A673 (cell line): ENCODE measurements around the gene DSTN. TPM values are rescaled to one million over a fixed set of nuclear protein-coding genes. Genes with fewer than 3 reads are reported as not detected.

Experiments used
- BruUV-seq: library from RNA; stranded (reverse); fragments of 400-500 nt; replicated peaks from 2 replicates; lab custom pipeline; 2021; lab: Mats Ljungman, UMichigan
- CTCF ChIA-PET: fragments of 300-600 bp; sonication (Branson Sonifier 250); formaldehyde crosslinking; loops from one replicate; lab custom pipeline; 2022; ENCODE audit warnings: antibody characterized with exemption; lab: Charles Lee
- POLR2A ChIA-PET: fragments of 300-600 bp; sonication (Branson Sonifier 250); formaldehyde crosslinking; loops from one replicate; lab custom pipeline; 2022; ENCODE audit warnings: antibody characterized with exemption; ENCODE audit not compliant: low non-redundant PET; lab: Charles Lee
- DNase-seq: peaks from one replicate; pipeline ENCODE4 v3.0.0-alpha.2; 2015; ENCODE audit warnings: low spot score
- H3K27ac ChIP-seq: fragments of 200-600 bp; sonication (generic); 2 replicates; pipeline ENCODE4 v1.5.1; 2016; ENCODE audit warnings: mixed run types, low read depth, mild to moderate bottlenecking, mixed read lengths, antibody characterized with exemption, low read length; ENCODE audit not compliant: poor library complexity, severe bottlenecking
- H3K27me3 ChIP-seq: fragments of 200-600 bp; sonication (generic); replicated peaks from 2 replicates; pipeline ENCODE4 v1.6.1; 2017; ENCODE audit warnings: mixed run types, low read depth, mild to moderate bottlenecking, mixed read lengths, antibody characterized with exemption, low read length; ENCODE audit not compliant: insufficient read depth, poor library complexity
- H3K36me3 ChIP-seq: fragments of 200-600 bp; sonication (generic); 2 replicates; pipeline ENCODE4 v1.6.1; 2016; ENCODE audit warnings: mixed run types, mild to moderate bottlenecking, mixed read lengths, antibody characterized with exemption, low read length; ENCODE audit not compliant: insufficient read depth, poor library complexity, severe bottlenecking
- H3K4me1 ChIP-seq: fragments of 200-600 bp; sonication (generic); 2 replicates; pipeline ENCODE4 v1.6.1; 2017; ENCODE audit warnings: mixed run types, mild to moderate bottlenecking, mixed read lengths, antibody characterized with exemption, low read length; ENCODE audit not compliant: insufficient read depth, poor library complexity, severe bottlenecking
- H3K4me3 ChIP-seq: fragments of 200-600 bp; sonication (generic); 2 replicates; pipeline ENCODE4 v1.5.1; 2016; ENCODE audit warnings: low read depth, mixed run types, mild to moderate bottlenecking, mixed read lengths, low read length; ENCODE audit not compliant: poor library complexity, severe bottlenecking
- H3K9me3 ChIP-seq: fragments of 200-600 bp; sonication (generic); 2 replicates; pipeline ENCODE4 v1.6.1; 2016; ENCODE audit warnings: mixed run types, low read depth, mild to moderate bottlenecking, mixed read lengths, antibody characterized with exemption, low read length; ENCODE audit not compliant: poor library complexity, severe bottlenecking
- CTCF ChIP-seq: fragments of 300-800, 200-600 bp; sonication (generic); conservative IDR thresholded peaks from 2 replicates; pipeline ENCODE4 v1.5.1; 2017; ENCODE audit warnings: low read depth, mild to moderate bottlenecking, antibody characterized with exemption, low read length, moderate library complexity, mixed read lengths
- EZH2 ChIP-seq: fragments of 200-600 bp; sonication (generic); IDR thresholded peaks from 2 replicates; pipeline ENCODE4 v1.6.1; 2017; ENCODE audit warnings: borderline replicate concordance, low read depth, mild to moderate bottlenecking, mixed read lengths, antibody characterized with exemption, low read length; ENCODE audit not compliant: poor library complexity, severe bottlenecking
- intact Hi-C: fragments of 100-400 bp; cut with micrococcal nuclease; formaldehyde crosslinking; loops from one replicate; pipeline ENCODE4 v1.10.0; 2022; ENCODE audit not compliant: unreplicated experiment
- total RNA-seq: library from RNA; stranded (reverse); gene quantifications from 2 replicates; pipeline ENCODE4 v1.2.3, GENCODE V29; 2021

The DSTN gene
- total RNA-seq, 1 experiment from 2014 or later, result 159 TPM

DNA sequence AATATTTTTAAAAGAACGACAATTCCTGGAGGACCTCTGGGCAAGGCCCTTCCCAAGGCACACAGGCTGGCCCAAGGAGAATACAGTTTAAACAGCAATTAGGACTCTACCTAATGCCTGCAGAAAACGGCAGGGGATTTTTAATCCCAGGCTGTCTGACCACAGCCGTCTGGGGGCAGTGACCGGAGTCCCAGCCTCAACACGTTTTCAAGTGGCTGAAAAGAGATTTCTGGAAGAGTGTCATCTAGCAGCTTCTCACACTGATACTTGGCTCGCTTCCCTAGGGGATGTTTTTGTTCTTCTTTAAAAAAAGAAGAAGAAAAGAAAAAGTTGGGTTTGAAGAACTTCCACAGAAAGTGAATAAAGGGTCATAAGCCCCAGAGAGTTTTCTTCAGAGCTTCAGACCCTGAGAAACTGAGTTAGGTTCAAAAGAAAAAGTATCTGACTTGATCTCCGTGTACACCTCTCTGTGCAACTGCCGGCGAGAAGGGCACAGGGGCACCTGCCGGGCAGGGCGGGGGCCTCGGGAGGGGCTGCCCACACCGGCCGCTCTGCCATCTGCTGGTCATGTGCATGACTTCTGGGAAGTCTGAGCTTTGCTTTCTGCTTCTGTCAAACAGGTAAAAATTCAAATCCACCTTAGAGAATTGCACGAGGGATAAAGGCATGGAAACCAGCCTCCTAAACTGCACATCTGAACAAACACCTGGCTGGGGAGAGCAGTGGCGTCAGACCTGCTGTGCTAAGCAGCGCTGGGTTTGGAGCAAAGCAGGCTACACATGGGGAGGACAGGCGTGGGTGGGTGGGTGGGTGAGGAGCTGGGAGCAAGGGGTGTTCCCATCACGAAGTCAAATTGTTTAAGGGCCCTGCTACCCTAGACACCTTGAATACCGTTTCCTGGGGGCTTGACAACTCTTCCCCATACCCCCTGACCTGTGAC is 79.2 kb downstream of the DSTN start:
- intact Hi-C loops, result no loop called here
- Histone ChIP-seq H3K4me1 (peaks cover 38% of the 10 kb centered on the region), H3K4me3 (no peak overlapping the region), H3K27me3 (no peaks in the 10 kb centered on the region), H3K27ac (no peak overlapping the region), H3K36me3 (no peaks in the 10 kb centered on the region), H3K9me3 (no peaks in the 10 kb centered on the region)
- TF ChIP-seq EZH2 (no peak), CTCF (peak; percentile 51)
- ChIA-PET CTCF (no interaction called here), POLR2A (no interaction called here)
- BruUV-seq, result no TSS peak
- DNase-seq, result no peak

GRCh38 chr20:17650301-17651128 is 80.6 kb downstream of the DSTN start:
- TF ChIP-seq CTCF, result no peak
- TF ChIP-seq EZH2, result no peak
- ChIA-PET CTCF (interaction anchor here (0.6 kb wide), 1 partner anchor 141 kb away, joined by 3 read pairs; no protein-coding TSS in a partner anchor), POLR2A (no interaction called here)
- peak overlapping the region; percentile 27 for H3K27ac ChIP-seq
- BruUV-seq, result no TSS peak
- H3K9me3 ChIP-seq, result no peaks in the 10 kb centered on the region
- intact Hi-C loops, result no loop called here
- H3K27me3 ChIP-seq, result no peaks in the 10 kb centered on the region
- peaks cover 44% of the 10 kb centered on the region for H3K4me1 ChIP-seq
- H3K4me3 ChIP-seq, result no peak overlapping the region
- DNase-seq, result no peak
- H3K36me3 ChIP-seq, result no peaks in the 10 kb centered on the region

DNA sequence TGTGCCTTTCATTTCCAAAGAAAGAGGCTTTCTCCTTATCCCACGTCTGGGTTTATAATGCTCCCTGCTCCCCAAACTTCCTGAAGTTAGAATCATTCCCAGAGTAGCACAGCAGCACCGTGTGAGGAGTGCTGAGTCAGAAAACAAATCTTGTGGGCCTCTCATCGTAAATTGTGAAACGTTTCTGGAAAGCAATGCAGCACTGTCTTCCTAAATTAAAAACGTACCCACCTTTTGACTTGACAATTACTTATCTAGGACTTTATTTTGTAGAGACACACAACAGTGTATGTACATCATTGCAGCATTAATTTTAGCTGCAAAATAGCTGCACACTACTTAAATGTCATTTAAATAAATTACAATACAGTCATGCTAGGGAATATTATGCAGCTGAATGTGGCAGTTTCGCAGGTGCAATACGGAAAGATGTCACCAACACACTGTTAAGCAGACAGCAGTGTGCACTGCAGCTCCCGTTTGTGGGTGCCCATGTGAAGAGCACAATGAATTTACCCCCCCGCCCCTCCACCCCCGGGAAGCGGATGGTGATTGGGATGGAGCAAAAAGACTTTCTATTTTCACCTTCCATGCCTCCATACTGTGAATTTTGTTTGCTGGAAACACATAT is 81.4 kb downstream of the DSTN start:
- DNase-seq, result no peak
- no TSS peak for BruUV-seq
- intact Hi-C loops, result no loop called here
- H3K9me3 ChIP-seq, result no peaks in the 10 kb centered on the region
- H3K27ac ChIP-seq, result peak overlapping the region; percentile 27
- ChIA-PET POLR2A (no interaction called here), CTCF (no interaction called here)
- H3K4me3 ChIP-seq, result no peak overlapping the region
- H3K4me1 ChIP-seq, result peaks cover 47% of the 10 kb centered on the region
- H3K27me3 ChIP-seq, result no peaks in the 10 kb centered on the region
- no peak for TF ChIP-seq EZH2
- TF ChIP-seq CTCF, result no peak
- H3K36me3 ChIP-seq, result no peaks in the 10 kb centered on the region
